ENCODE data around the gene CDYL.
"Not testable (repeated sequence)": the region's sequence is repeated elsewhere in the genome, so short reads cannot be mapped to it uniquely, and the experiment has no call there.

The CDYL gene

DNA sequence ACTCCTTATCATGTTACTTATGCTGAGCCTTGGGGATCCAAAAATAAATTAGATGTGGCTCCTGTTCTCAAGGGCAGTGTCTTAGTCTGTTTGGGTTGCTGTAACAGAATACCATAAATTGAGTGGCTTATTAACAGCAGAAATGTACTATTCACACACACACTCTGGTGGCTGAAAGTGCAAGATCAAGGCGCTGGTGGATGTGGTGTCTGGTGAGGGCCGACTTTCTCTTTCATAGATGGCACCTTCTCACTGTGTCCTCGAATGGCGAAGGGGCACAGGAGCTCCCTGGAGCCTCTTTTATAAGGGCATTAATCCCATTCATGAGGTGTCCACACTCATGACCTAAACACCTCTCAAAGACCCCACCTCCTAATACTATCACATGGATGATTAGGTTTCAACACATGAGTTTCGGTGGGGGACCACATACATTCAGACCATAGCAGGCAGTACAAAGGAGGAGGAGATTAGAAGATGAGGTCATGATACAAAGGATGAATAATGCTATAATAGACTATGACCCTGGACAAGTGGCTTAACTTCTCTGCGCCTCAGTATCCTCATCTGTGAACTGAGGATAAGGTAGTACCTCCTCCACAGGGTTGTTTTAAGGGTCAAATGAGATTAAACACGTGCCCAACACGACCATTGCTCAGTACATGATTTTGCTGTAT is 193.5 kb downstream of the CDYL start:
- DNase-seq = no peak

DNA sequence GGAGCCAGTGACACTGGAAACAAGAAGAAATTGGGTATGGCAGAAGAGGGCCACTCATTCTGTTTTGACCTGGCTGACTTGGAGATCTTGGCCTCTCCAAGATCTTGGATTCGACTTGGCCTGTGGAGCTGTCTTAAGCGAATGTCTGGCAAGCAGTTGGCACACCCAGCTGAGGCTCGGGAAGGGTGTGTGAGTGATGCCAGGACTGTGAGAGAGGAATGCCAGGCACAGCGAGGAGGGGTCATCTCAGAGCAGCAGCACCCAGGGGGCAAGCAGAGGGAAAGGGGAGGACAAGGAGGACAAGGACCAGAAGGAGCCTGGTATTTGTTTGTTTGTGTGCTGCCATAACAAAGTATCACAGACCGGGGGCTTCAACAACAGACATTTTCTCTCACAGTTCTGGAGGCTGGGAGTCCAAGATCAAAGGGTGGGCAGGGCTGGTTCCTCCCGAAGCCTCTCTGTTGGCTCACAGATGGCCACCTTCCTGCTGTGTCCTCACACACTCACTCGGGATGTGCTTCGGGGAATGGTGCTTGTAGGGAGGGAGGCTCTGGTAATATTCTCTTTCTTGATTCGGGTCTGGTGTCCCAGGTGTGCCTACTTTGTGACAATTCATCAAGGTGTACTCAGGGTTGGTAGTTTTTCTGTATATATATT is 194.7 kb downstream of the CDYL start:
- DNase-seq = no peak

DNA sequence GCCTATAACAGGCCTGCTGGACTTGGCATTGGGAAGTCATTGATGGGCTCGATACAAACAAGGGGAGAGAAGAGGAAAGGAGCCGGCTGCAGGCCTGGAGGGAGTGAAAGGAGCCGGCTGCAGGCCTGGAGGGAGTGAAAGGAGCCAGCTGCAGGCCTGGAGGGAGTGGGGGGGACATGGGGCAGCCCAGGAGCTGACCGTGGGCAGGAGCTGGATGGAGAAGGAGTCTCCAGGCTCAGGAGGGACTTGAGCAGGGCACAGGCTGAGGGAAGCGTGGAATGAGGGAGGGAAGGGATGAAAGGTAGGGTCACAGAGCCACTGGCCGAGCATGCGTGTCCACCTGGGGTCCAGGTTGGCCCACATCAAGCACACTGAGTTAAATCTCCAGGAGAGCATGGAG is 195.6 kb downstream of the CDYL start:
- no peak for DNase-seq

DNA sequence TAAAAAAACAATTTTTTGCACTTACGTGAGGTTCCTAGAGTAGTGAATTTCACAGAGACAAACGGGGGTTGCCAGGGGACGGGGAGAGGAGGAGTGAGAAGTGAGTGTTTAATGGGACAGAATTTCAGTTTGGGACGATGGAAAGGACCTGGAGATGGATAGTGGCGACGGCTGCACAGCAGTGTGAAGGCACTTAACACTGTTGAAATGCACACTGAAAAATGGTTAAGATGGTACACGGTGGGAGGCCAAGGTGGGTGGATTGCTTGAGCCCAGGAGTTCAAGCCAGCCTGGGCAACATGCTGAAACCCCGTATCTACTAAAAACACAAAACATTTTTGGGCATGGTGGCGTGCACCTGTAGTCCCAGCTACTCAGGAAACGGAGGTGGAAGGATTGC is 196.2 kb downstream of the CDYL start:
- DNase-seq = no peak

DNA sequence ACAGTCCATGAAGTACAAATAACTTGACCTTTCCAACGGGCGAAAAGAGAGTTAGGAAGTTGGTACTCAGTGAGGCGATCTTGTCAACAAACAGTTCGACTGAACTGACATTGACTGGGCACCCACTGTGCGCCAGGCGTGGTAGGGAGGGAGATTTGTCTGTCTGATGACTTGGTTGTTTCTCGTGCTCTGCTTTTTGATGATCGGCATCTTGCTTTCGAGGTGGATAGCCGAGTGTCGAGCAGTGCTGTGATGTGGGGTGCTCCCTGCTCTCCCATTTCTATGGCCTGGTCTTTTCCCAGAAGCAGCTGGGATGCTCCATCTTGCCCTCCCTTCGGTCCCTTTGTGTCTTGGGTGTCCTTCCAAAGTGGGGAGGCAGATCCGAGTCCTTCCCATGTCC is 197.2 kb downstream of the CDYL start:
- no peak for DNase-seq

DNA sequence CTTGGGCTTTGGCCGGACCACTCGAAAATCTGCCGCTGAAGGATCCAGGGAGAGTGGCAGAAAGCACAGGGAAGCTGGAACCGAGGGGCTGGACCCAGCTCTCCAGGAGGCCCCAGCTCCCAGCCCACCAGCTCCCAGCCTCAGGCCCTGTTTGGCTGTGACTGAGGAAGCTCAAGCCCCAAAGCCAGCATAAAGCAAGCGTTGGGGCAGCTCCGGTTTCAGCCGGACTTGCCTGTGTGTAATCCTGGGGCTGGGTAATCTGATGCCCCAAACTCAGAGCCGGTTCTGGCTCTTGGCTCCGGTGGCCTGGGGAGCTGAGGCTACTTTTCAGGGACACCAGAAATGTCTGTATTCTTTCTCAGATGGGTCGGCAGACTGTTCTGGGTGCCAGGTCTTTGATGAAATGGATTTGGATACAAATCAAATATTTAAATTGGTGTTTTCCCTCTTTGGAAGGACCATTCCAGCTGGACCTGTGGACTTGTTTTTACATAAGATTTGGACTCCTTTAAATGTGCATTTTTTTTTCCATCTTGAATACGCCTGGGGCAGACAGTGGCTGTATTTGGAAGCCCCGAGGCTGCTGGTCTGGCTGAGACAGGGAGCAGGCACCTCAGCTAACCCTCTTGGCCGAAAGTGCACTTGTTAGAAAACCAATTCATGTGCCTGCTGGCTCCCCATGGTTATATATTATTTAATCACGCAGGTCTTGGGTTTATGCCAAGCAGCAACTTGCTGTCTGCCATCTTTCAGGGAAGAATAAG is 198.0 kb downstream of the CDYL start:
- DNase-seq = no peak

DNA sequence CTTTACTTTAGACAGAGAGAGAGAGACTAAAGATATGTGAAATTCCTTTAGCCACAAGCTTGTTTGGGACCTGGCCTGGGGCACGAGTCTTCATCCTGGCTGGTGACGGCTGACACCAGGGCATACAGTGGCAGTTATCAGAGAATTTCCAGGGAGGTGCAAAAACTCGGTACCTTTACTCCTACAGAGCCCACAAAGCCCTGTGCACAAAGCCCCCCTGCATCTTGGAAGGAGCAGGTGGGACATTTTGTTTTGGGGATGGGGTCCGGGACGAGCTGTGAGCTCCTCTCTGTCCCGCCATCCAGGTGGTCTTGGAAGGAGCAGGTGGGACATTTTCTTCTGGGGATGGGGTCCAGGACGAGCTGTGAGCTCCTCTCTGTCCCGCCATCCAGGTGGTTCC is 198.8 kb downstream of the CDYL start:
- DNase-seq = no peak

DNA sequence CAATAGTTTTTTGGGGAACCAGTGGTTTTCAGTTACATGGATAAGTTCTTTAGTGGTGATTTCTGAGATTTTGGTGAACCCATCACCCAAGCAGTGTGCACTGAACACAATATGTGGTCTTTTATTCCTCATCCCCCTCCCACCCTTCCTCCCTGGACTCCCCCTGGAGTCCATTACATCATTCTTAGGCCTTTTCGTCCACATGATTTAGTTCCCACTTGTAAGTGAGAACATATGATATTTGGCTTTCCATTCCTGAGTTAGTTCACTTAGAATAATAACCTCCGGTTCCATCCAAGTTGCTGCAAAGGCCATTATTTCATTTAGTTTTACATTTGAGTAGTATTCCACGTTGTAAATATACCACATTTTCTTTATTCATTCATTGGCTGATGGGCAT is 199.3 kb downstream of the CDYL start:
- no peak for DNase-seq

DNA sequence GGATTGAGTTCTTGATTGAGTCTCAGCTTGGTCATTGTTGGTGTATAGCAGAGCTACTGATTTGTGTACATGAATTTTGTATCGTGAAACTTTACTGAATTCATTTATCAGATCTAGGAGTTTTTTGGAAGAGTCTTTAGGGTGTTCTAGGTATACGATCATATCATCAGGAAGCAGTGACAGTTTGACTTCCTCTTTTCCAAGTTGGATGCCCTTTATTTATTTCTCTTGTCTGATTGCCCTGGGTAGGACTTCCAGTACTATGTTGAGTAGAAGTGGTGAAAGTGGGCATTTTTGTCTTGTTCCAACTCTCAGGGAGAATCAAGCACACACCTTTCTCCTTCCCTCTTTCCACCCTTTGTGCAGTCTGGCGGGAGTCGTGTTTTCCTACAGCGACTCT is 201.3 kb downstream of the CDYL start:
- DNase-seq = no peak

DNA sequence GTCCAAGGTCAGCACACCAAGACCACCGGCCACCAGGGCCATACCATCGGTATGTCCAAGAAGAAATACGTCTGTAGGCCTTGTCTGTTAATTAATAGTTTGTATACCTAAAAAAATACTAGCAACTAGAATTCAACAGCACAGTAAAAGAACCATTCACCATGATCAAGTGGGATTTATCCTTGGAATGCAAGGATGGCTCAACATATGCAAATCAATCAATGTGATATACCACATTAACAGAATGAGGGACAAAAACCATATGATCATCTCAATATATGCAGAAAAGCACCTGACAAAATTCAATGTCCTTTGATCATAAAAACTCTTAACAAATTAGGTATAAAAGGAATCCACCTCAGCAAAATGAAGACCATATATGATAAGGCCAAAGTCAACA is 203.2 kb downstream of the CDYL start:
- no peak for DNase-seq

DNA sequence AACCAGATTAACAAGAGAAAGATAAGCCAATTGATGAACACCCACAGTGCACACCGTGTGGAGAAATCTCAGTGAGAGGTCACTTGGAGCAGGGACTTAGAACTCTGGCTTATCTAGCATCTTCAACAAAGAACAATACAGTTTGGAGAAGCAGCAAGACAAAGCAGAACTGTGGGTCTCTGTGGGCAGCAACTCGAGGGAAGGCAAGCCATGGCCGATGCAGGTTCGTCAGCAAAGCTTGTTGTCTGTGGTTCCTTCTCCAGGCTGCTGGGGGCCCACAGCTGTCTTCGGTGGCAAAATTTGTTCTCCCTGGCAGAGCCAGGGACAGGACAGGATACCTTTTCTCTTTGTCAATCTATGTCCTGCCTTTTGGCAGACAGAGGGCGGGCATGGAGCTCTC is 205.6 kb downstream of the CDYL start:
- no peak for DNase-seq

DNA sequence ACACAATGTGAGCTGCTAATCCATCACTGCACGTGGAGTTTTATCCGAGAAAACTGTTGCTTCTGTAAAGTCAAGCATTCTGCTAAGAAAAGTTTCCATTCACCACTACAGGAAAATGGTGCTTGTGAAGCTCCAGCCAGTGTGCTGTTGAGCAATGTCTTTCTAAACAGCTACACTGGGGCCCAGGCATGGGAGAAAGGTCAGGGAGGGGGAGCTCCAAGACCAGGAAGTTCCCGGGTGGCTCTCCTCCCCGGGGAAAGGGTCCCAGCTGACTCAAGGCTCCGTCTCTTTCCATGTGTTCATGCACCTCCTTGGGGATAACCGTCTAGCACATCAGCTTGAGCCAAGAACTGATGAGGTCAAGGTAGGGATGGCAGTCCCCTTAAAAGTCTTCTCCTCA is 207.1 kb downstream of the CDYL start:
- DNase-seq = no peak

DNA sequence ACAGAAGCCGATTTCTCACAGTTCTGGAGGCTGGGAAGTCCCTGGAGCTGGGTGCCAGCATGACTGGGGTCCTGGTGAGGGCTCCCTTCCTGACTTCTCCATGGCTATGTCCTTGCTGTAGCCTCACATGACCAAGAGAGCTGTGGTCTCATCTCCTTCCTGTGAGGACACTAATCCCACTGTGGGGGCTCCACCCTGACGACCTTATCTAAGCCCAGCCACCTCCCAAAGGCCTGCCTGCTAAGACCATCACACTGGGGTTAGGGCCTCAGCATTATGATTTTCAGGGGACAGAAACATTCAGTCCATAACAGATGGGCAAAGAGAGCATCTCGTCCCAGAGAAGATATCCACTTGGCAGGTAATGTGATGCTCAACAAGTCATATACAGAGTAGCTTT is 210.8 kb downstream of the CDYL start:
- no peak for DNase-seq

DNA sequence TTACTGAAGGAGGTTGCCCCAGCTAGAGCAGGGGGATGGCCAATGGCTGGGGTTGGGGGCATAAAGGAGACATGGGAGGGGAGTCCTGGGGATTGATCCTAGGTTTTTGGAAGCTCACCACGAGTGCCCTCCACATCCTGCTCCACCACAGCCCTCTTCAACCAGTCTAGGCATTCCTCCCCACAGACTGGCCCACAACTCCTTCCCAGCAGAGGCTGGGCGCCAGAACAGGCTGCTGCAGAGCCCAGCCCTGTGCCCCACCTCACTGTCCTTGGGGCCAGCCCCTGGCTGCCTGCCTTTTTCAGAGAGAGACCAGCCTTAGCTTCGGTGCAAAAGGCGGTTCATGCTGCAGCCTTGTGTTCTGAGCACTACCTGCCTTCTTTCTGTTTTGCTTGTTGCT is 211.2 kb downstream of the CDYL start:
- DNase-seq = no peak

DNA sequence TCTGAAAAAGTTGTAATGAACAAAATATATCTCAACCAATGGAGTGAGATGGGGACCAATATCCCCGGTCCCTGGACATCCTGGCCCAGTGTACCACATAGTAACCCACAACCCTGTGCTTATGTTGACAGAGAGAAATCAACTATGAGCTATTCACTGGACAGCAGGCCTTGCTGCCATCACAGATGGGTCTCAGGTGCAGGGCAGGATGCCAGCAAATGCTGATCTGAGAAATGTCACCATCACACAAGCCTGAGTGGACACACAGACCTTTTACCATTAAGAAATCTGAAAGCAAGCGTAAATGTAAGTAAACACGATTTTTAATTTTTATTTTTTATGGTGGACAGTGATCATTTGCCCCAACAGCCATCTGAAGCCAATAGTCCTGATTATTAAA is 218.5 kb downstream of the CDYL start:
- DNase-seq = no peak

DNA sequence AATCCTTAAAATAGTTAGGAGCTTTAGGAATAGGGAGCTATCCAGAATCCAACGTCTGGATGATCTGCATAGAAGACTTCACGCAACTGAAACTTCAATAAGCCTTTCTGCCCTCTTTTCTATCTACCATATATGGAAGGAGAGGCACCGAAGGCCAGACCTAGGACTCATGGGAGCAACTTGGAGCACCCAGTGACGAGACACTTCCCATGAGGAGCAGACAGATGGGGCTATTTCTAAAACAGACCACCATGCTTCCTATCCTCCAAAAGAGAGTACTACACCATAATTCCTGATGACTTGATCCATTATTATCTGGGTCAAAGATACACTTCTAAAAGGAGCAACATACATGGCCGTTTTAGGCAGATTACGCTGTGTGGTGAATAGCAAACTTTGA is 221.7 kb downstream of the CDYL start:
- no peak for DNase-seq

DNA sequence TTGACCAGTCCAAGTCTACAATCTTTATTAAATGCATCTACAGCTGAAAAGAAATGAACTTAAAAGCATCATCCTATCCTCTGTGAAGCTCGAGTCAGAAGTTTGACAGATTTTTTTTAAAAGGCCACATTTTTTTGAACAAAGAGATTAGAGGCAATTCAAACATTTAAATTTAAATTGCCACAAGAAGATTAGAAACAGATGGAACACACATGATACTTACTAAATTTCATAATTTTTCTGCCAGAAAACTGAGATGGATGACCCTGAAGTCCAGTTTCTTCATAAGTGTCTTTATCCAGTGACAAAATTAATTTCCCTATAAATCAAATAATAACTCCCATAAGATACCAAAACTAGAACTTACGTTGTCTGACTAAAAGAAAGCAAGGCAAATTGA is 223.4 kb downstream of the CDYL start:
- DNase-seq = no peak

DNA sequence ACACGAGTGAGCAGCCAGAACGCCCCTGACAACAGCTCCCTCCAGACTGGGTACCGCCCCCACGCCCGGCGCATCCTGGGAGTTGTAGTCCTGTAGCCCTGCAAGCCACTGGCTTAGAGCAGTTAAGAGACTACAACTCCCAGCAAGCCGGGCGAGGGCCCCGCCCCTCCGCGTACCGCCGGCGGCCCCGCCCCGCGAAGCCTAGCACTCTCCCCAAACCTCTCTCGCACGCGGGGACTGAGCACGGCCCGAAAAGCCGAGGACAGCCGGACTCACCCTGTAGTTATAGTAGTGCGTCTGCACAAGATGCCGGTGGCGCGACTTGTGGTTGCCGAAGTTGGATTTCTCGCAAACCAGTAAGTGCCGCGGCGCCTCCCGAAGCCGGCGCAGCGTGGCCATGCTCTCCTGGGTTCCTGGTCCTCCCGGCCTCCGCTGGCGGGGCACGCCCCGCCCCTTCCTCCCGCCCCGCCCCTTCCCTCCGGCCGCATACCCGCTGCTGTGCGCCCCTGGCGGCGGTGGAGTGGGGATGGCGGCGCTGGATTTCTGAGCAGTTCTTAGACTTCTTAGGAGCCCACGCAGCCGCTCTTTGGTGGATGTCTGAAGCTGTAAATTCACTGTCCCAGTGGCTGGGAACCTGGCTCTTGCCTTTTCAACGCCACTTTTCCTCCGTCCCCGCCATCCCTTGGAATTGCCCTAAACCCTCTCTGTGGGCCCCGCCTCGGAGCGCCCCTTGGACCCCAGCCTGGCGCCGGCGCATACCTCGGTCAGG is 227.6 kb downstream of the CDYL start, which contains the start of gene RPP40:
Gene RPP40, minus strand, starts transcription at position 434 of the 769 bp plus-strand sequence. Its CDS starts 35 bp downstream, at position 399.
- no peak for DNase-seq

DNA sequence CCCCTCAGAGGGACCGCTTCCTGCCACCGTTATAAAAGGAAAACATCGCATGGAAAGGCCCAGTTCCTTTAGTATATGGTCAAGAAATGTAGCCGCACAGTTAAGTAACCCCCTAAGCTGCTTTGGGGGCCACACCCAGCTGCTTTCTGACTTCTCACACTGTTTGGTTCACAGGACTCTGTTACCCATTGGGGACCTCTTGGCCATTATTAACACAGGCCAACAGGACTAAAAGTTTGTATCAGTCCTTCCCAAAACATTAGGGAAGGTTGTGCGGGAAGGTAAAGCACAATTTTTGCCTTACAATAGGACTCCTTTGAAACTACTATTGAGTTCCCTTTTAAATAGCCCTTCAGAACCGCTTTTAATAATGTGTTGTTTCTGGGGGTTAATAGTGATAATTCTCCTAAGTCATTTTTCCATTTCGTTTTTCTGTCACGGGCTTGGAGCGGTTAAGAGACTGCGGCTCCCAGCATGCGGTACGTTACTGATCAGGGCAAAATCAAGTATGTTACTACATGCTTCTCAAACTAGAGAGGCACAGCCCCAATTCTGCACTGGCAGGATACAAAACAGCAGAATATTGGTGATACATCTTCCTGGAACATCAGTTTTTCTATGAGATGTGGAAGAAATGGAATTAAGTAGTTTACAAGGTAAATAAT is 228.3 kb downstream of the CDYL start:
- DNase-seq = no peak

DNA sequence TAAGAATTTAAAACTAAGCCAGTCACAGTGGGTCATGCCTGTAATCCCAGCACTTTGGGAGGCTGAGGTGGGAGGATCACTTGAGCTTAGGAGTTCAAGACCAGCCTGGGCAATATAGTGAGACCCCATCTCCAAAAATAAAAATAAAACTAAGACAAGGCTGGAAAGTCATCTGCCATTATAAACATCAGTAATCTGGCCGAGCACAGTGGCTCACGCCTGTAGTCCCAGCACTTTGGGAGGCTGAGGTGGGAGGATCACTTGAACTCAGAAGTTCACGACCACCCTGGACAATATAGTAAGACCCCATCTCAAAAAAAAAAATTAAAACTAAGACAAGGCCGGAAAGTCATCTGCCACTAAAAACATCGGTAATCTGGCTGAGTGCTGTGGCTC is 228.8 kb downstream of the CDYL start:
- not testable (repeated sequence) for DNase-seq

All from cortex of kidney (tissue), 1 donor.